Right kidney (tissue), 1 donor: Measurements from ENCODE around the gene MED31.
"Not testable (repeated sequence)": the region's sequence is repeated elsewhere in the genome, so short reads cannot be mapped to it uniquely, and the experiment has no call there.

Experiments
- DNase-seq: peaks from one replicate; pipeline ENCODE4 v3.0.0-alpha.2; 2016

The MED31 gene

DNA sequence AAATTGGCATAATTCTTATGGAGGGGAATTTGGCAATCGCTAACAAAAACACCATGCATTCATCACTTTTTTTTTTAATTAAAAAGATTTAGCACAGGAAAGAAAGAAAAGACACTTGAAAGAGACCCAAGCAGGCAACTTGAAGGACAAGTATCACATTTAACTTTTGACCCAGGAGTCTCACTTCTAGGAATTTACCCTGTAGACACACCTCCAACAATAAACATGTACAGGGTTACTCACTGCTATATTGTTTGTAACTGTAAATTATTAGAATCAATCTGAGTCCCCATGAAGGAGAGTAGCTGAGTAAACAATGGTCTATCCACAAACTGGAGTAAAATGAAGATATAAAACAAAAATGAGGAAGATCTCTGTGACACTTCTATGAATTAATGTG lies 21.0 kb downstream of the MED31 start:
- no peak for DNase-seq

DNA sequence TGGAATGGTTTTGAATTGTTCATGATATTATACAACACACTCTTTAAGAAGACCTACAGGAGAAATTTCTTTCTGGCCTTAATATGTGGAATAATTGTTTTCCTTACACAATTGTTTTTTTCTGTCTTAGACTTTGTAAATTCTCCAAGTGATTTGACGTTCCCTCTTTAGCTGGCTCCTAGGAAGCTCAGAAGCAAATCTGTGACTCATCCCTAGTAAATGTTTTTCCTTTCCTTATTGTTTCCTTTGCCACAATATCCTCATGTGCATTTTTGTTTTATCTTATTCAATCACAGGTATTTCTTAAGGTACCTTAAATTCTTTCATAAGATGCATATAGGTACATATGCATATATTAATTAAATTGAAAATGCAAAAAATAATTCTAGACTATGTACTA lies 24.4 kb downstream of the MED31 start:
- DNase-seq, result no peak

GRCh38 chr17:6626616-6627015 lies 24.8 kb downstream of the MED31 start:
- DNase-seq, result no peak

DNA sequence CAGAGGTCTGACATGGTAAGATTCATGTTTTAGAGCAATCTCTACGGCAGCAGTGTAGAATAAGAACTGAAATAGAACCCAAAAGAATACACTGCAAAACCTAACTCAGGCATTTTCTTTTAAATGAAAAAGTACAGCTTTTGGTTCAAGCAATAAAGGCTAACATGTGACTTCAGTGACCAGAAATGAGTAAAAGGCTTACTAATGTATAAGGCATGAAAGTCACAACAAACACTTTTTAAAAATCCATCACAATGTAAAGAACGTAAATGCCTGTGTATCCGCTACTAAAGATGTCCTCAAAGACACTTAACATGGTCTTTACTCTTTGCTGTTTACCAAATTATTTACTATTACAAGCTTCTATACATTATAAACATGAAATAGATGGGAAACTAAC lies 27.5 kb downstream of the MED31 start:
- no peak for DNase-seq

DNA sequence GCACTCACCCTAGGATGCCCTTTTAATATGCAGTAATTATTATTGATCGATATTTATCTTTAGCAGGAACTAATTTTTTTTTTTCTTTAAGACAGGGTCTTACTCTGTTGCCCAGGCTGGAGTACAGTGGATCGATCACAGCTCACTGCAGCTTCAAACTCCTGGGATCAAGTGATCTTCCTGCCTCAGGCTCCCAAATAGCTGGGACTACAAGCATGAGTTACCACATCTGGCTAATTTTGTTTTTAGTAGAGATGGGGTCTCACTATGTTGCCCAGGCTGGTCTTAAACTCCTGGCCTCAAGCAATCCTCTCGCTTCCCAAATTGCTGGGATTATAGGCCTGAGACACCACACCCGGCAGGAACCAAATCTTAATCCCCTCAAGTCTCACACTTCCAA lies 40.2 kb downstream of the MED31 start:
- no peak for DNase-seq

DNA sequence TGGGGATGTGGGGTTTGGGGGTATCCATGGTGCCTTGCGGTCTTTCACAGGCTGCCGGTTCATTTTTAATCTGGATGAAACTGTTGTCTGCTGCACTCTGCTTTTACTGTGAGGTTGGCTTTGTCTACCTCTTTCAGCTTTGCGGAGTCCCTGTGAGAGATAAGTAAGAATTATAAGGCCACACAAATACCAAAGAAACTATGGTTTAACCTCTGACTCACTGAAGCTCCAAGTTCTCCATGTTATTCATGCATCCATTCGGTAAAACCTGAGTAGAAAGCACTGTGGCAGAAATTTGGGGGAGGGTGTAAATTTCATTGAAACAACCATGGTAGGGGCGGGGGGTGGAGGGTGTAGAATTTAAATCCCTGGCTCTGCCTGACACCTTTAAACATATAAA lies 41.4 kb downstream of the MED31 start:
- DNase-seq, result no peak

DNA sequence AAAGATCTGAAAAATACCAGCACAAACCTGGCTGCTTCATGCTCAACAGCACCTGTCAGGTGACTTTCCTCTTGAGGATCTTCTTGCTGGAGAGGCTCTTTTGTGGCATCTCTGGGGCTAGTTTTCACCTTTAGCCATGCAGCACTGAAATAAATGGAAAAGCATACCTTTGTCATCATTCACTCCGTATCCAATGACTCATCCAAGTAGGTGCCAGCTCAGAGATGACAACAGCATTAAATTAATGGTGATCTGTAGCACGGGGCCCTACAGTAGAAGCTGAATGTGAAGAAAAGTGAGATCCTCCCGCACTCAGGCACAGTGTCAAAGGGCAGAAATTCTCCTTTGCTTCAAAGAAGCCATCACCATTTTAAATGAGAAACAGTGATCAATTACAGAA lies 43.1 kb downstream of the MED31 start:
- no peak for DNase-seq

DNA sequence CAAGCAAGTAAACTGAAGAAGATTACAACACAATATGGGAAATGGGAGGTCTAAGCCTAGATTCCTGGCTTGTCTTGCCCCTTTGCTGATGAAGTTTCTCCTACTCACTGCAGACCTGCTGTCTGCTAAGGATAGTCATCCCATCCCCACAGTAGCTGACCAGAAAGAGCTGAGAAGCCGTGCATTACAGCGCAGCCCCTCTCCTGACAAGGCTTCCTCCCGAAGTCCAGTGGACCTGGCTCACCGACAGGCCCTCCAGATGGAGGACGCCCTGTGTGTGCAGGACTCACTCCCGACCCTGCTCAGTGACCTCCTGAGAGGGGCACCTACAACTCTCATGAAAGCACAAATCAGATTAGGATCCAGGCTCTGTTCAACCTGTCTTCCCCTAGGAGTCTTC lies 46.3 kb downstream of the MED31 start:
- DNase-seq, result no peak

DNA sequence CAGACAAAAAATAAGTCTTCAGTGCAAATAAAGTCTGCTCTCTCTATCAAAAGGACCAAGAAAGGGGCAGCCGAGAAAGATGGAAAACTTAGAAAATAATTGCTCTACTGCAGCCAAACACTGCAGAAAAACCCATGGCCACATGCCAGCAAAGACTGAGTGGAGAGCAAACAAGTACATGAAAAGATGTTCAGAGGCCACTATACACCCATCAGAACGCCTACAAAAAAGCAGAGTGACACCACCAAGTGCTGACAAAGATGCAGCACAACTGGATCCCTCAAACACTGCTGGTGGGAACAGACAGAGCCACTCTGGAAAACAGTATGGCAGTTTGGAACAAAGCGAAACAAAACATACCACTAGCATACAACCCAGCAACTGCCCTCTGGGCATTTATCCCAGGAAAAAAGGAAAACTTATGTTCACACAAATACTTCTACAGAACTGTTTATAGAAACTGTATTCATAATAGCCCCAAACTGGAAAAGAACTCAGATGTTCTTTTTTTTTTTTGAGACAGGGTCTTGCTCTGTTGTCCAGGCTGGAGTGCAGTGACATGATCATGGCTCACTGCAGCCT lies 47.6 kb downstream of the MED31 start:
- DNase-seq, result no peak

DNA sequence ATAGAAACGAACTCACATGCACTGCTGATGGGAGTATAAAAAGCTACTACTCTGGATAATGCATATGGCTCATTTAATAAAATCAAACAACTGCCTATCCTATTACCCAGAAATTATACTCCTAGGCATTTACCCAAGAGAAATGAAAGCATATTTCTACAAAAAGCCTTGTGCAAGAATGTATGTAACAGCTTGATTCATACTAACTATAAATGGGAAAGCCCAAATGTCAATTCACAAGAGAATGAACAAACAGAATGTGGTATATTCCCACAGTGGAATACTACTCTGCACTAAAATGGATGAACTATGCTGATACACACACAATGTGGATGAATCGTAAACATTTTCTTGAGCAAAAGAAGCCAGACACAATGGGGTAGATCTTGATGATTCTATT lies 49.3 kb downstream of the MED31 start:
- DNase-seq, result no peak

- no peak for DNase-seq
These were observed 52.0 kb downstream of the MED31 start for GRCh38 chr17:6599364-6599763.

DNA sequence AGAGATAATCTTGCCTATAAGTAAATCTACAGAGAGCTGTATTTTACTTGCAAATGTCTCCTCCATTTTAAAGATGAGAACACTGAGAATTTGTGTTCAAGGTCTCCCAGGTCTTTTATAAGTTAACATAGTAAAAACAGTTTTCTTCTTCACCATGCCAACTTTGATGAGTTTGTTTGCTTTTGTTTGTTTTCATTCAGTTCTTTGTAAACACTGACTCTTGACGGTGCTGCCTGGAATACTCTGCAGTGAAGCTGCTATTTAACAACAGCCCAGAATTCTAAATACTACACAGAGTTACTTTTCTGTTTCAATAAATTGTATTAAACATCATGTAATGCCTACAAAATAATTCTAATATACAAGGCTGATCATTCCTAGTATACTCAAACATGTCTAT lies 53.7 kb downstream of the MED31 start:
- no peak for DNase-seq

- DNase-seq, result no peak
These were observed 54.5 kb downstream of the MED31 start for GRCh38 chr17:6596941-6597340.

DNA sequence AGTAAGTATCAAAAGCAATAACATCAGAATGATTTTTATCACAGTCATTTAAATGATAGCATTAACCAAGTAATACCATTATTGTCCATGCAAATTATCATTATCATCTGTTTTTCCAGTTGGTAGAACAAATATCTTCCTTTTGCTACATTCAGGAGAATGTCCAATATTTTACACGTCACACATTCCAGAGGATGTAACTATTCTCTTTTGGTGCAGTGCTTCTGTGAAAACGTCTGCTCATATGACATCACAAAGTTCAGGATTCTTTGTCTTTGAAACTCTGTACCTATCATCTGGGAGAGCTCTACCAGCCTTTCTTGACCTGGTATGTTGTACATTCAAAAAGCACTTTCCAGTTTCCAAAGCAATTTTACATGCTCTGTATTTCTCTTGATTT lies 54.9 kb downstream of the MED31 start:
- DNase-seq, result no peak

GRCh38 chr17:6596081-6596480 lies 55.3 kb downstream of the MED31 start:
- DNase-seq, result no peak

- DNase-seq, result not testable (repeated sequence)
These were observed 58.0 kb downstream of the MED31 start for GRCh38 chr17:6593371-6593770.
